NT2/D1 (cell line): ENCODE measurements around the gene SCNN1B.

Source experiments
- SUZ12 ChIP-seq: IDR thresholded peaks from 2 replicates; pipeline ENCODE4 v1.6.1; 2011; ENCODE audit not compliant: insufficient read length, insufficient read depth; ENCODE audit errors: extremely low read depth
- YY1 ChIP-seq: IDR thresholded peaks from 2 replicates; pipeline ENCODE4 v1.6.1; 2011; ENCODE audit not compliant: insufficient read length, insufficient read depth
- ZNF274 ChIP-seq: IDR thresholded peaks from 2 replicates; pipeline ENCODE4 v1.6.1; 2011; ENCODE audit warnings: mild to moderate bottlenecking, low read depth, low read length

- TF ChIP-seq ZNF274 (no peak), YY1 (no peak), SUZ12 (no peak)
Observed at GRCh38 chr16:23286131-23286532, 16.0 kb upstream of the SCNN1B start.
